ENCODE data around the gene ANKLE2. TPM values are rescaled to one million over a fixed set of nuclear protein-coding genes. Genes with fewer than 3 reads are reported as not detected.

Gene ANKLE2
- total and polyA plus RNA-seq, 2 of the 8 experiments (the other 6 are each of a cell fraction or from before 2014, with no cell fraction given): 41.0 to 64.9 TPM

- CTCF ChIA-PET (ENCODE audit: partially characterized antibody): interaction anchor here (2.1 kb wide), 1 partner anchor 65 kb away, joined by 5 read pairs; no protein-coding TSS in a partner anchor
- POLR2A ChIA-PET (ENCODE audit: partially characterized antibody): interaction anchor here (1.2 to 3.4 kb wide), 7 partner anchors 9 to 27 kb away, joined by 3 to 24 read pairs (median 4); no protein-coding TSS in a partner anchor
- WGBS, 2 experiments (ENCODE audit: extremely low coverage in 1 of 2, insufficient coverage in 1 of 2, insufficient read length in 1 of 2, insufficient replicate concordance in 2 of 2, low coverage in 1 of 2, low lambda C conversion rate in 2 of 2, missing lambda C conversion rate in 1 of 2): 89% methylated on average over 9 of the region's 9 CpGs; no CpG with 5 or more reads in 1 of the 2 experiments
- TF ChIP-seq POLR2AphosphoS5 (IDR thresholded peaks at IDR 0.05; ENCODE audit: low read depth, low read length) (no peak), YY1 (IDR thresholded peaks at IDR 0.05; ENCODE audit: low read depth, low read length) (no peak), SP4 (IDR thresholded peaks at IDR 0.05; ENCODE audit: low read length) (no peak), TAF7 (optimal IDR thresholded peaks at IDR 0.05; ENCODE audit: borderline replicate concordance, low read depth, low read length) (no peak), HDAC6 (IDR thresholded peaks at IDR 0.05; ENCODE audit: low read depth, low read length) (no peak), CTBP2 (IDR thresholded peaks at IDR 0.05; ENCODE audit: borderline replicate concordance, insufficient read depth, insufficient read length, low read length) (no peak), CEBPB (IDR thresholded peaks at IDR 0.05; ENCODE audit: low read depth, low read length) (no peak), RAD21 (IDR thresholded peaks at IDR 0.05 in 1 of 2, conservative IDR thresholded peaks at IDR 0.05 in 1 of 2; ENCODE audit: low read depth in 2 of 2, low read length in 2 of 2) (no peak), SP1 (IDR thresholded peaks at IDR 0.05; ENCODE audit: low read depth, low read length) (no peak), POLR2A (IDR thresholded peaks at IDR 0.05; ENCODE audit: control extremely low read depth in 1 of 2, low read depth in 2 of 2, low read length in 2 of 2) (no peak), SP2 (IDR thresholded peaks at IDR 0.05; ENCODE audit: low read length) (no peak), BACH1 (IDR thresholded peaks at IDR 0.05; ENCODE audit: low read length) (no peak), KDM5A (IDR thresholded peaks at IDR 0.05; ENCODE audit: low read length) (no peak)
- TF ChIP-seq, protein P1, sequence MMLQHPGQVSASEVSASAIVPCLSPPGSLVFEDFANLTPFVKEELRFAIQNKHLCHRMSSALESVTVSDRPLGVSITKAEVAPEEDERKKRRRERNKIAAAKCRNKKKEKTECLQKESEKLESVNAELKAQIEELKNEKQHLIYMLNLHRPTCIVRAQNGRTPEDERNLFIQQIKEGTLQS (IDR thresholded peaks at IDR 0.05; ENCODE audit: insufficient read depth, low read depth, low read length): no peak
Measured at GRCh38 chr12:132703641-132704040, 58.0 kb downstream of the ANKLE2 start.

More at GRCh38 chr12:132703641-132704040, 58.0 kb downstream of the ANKLE2 start:
- Histone ChIP-seq H2BK12ac (ENCODE audit: low read depth, low read length) (no peak overlapping the region), H2AFZ (ENCODE audit: low read length) (no peak overlapping the region), H3K27ac (ENCODE audit: low read depth, low read length) (no peak overlapping the region), H3K4ac (replicated peaks; ENCODE audit: insufficient read length, low read depth, low read length) (no peak overlapping the region), H3K4me3 (ENCODE audit: extremely low read depth in 1 of 4, insufficient read depth in 2 of 4, low read depth in 3 of 4, low read length in 4 of 4) (no peak overlapping the region), H3K4me2 (ENCODE audit: insufficient read depth in 1 of 2, low read depth in 2 of 2, low read length in 2 of 2) (no peak overlapping the region), H3K14ac (ENCODE audit: insufficient read length) (no peak overlapping the region), H3K79me1 (ENCODE audit: low read depth, low read length) (no peaks in the 10 kb centered on the region), H3K36me3 (ENCODE audit: control insufficient read depth in 2 of 4, insufficient read depth in 4 of 4, low read length in 3 of 4) (peaks cover 1 to 12% (median 3%) of the 10 kb centered on the region in 4 experiments; a peak in 6 of 8 replicates), H4K5ac (ENCODE audit: insufficient read length, low read depth, low read length) (no peak overlapping the region), H2BK5ac (ENCODE audit: low read depth, low read length) (peak overlapping the region; percentile 71; the same call in 1 of the 2 replicates), H3K18ac (ENCODE audit: extremely low read depth, low read length) (no peak overlapping the region), H3K23ac (ENCODE audit: insufficient read length) (no peak overlapping the region), H2BK120ac (replicated peaks; ENCODE audit: low read depth, low read length) (no peak overlapping the region), H3K23me2 (ENCODE audit: low read depth, low read length) (no peaks in the 10 kb centered on the region), H3K9me3 (ENCODE audit: insufficient read depth in 2 of 2, low read depth in 1 of 2, low read length in 1 of 2) (no peaks in the 10 kb centered on the region), H3K56ac (replicated peaks; ENCODE audit: insufficient read length, low read depth, low read length) (no peak overlapping the region), H4K8ac (ENCODE audit: extremely low read depth, insufficient read depth, low read length) (no peak overlapping the region), H3K9ac (replicated peaks in 1 of 4; ENCODE audit: extremely low read depth in 1 of 4, low read depth in 3 of 4, low read length in 3 of 4) (no peak overlapping the region), H3K79me2 (ENCODE audit: control insufficient read depth in 1 of 2, insufficient read depth in 2 of 2, low read length in 2 of 2) (no peaks in the 10 kb centered on the region), H3K27me3 (replicated peaks in 1 of 4; ENCODE audit: control insufficient read depth in 3 of 4, extremely low read depth in 1 of 4, insufficient read depth in 3 of 4, low read length in 3 of 4) (no peaks in the 10 kb centered on the region), H2AK5ac (ENCODE audit: low read depth, low read length) (no peak overlapping the region), H4K91ac (replicated peaks; ENCODE audit: insufficient read length, low read length) (no peak overlapping the region), H3K4me1 (replicated peaks in 1 of 4; ENCODE audit: control insufficient read depth in 3 of 4, insufficient read depth in 4 of 4, low read length in 3 of 4) (no peaks in the 10 kb centered on the region; a peak in 1 of 7 replicates), H4K20me1 (replicated peaks in 1 of 2; ENCODE audit: control insufficient read depth in 1 of 2, insufficient read depth in 2 of 2, low read length in 2 of 2) (peaks cover 2 to 3% of the 10 kb centered on the region in 2 experiments), H2BK20ac (ENCODE audit: low read length) (no peak overlapping the region), H2BK15ac (ENCODE audit: low read length) (no peak overlapping the region)
- no peak for FAIRE-seq
- no peak for DNase-seq (ENCODE audit: low read depth in 1 of 2, low spot score in 2 of 2)

All from H1 (cell line).